BJ (cell line): ENCODE results near the gene ACOXL. TPM values are rescaled to one million over a fixed set of nuclear protein-coding genes. Genes with fewer than 3 reads are reported as not detected.

ENCODE experiments used
- CTCF ChIA-PET: fragments of 350-600 bp; formaldehyde crosslinking; extraction: SDS; loops from one replicate; lab custom pipeline; 2021; ENCODE audit warnings: antibody characterized with exemption, inconsistent platforms; lab: Yijun Ruan, JAX
- POLR2A ChIA-PET: fragments of 300-600 bp; sonication (Branson Sonifier 250); formaldehyde crosslinking; extraction: SDS; loops from one replicate; lab custom pipeline; 2021; ENCODE audit warnings: antibody characterized with exemption; lab: Charles Lee
- DNase-seq: peaks from one replicate; pipeline ENCODE4 v3.0.0-alpha.2; 2011; ENCODE audit warnings: low read depth
- H3K27me3 ChIP-seq: 2 replicates; pipeline ENCODE4 v1.6.0; 2011; ENCODE audit warnings: low read length; ENCODE audit not compliant: control insufficient read depth, insufficient read depth
- H3K36me3 ChIP-seq: 2 replicates; pipeline ENCODE4 v1.5.1; 2011; ENCODE audit warnings: low read length; ENCODE audit not compliant: control insufficient read depth, insufficient read depth
- H3K4me3 ChIP-seq: 2 replicates; pipeline ENCODE4 v1.5.1; 2011; ENCODE audit warnings: low read depth, mild to moderate bottlenecking, control low read depth, low read length
- polyA plus RNA-seq: library from polyadenylated mRNA; depleted of rRNA; stranded (reverse); fragments of >200 nt; gene quantifications from 2 replicates; pipeline ENCODE4 v1.2.3, GENCODE V29; 2011
- TF ChIP-seq, protein P1 (sequence below): IDR thresholded peaks from 2 replicates; pipeline ENCODE4 v1.5.1; 2011; ENCODE audit warnings: low read depth, mild to moderate bottlenecking, control low read depth, inconsistent platforms, low read length, moderate library complexity; ENCODE audit not compliant: insufficient read depth

Gene ACOXL
- polyA plus RNA-seq, 1 experiment, result not detected

DNA sequence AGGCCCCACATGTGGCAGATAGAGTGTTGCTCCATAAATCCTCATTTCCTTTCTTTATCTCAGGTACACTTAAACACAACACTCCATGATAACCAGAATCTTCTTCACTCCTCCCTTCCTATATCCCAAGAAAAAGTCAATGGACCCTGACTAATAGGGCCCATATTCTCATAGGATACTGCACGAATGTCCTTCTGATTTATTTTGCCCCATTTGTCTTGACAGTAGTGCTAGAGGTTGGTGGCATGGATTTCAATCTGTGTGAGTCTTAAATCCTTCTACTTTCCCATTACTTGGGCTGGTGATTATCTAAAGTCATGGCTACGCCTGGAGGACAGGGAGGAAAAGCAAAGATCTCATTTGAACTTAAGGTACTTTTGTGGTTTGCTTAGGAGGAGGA is 156.0 kb downstream of the ACOXL start:
- TF ChIP-seq, protein P1, sequence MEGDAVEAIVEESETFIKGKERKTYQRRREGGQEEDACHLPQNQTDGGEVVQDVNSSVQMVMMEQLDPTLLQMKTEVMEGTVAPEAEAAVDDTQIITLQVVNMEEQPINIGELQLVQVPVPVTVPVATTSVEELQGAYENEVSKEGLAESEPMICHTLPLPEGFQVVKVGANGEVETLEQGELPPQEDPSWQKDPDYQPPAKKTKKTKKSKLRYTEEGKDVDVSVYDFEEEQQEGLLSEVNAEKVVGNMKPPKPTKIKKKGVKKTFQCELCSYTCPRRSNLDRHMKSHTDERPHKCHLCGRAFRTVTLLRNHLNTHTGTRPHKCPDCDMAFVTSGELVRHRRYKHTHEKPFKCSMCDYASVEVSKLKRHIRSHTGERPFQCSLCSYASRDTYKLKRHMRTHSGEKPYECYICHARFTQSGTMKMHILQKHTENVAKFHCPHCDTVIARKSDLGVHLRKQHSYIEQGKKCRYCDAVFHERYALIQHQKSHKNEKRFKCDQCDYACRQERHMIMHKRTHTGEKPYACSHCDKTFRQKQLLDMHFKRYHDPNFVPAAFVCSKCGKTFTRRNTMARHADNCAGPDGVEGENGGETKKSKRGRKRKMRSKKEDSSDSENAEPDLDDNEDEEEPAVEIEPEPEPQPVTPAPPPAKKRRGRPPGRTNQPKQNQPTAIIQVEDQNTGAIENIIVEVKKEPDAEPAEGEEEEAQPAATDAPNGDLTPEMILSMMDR, result no peak
- H3K4me3 ChIP-seq, result no peak overlapping the region
- ChIA-PET CTCF (no interaction called here), POLR2A (no interaction called here)
- no peaks in the 10 kb centered on the region for H3K36me3 ChIP-seq
- H3K27me3 ChIP-seq, result peaks cover 2% of the 10 kb centered on the region; the same call in 1 of the 2 replicates
- no peak for DNase-seq

DNA sequence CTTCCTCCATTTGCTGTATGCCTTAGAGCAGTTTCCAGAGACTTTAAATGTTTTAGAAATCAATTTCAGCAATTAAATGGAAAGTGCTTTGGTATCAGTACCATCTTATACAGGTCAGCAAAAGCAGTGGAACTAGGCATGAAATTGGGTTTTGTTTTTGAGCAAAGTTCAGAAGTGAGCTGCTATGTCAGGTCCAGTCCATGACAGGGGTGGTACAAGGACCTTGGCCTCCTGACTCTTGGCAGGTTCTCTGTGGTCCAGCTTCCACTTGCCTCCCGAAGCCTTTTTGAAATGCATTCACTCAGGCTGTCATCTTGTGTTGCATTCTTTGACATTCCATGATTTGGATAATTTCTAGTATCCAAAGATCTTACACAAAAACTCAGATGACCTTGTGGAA is 159.3 kb downstream of the ACOXL start:
- DNase-seq, result no peak
- no peaks in the 10 kb centered on the region for H3K36me3 ChIP-seq
- no peak overlapping the region for H3K4me3 ChIP-seq
- CTCF ChIA-PET, result no interaction called here
- POLR2A ChIA-PET, result no interaction called here
- peaks cover 2% of the 10 kb centered on the region for H3K27me3 ChIP-seq
- TF ChIP-seq, protein P1, result no peak

DNA sequence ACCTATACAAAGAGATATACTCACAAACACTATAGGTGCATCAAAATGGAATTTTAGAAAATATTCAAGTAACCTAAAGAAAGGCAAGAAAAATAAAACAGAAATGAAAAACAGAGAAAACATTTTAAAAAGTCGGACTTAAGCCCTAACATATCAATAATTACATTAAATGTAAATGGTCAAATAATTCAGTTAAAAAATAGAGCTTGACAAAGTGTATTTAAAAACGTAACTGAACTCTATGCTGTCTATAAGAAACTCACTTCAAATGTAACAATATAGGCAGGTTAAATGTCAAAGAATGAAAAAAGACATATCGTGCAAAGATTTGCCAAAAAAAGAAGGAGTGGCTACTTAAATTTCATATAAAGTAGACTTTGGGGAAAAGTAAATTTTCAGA is 163.9 kb downstream of the ACOXL start:
- ChIA-PET POLR2A (no interaction called here), CTCF (no interaction called here)
- H3K27me3 ChIP-seq, result peaks cover 2% of the 10 kb centered on the region; the same call in 1 of the 2 replicates
- TF ChIP-seq, protein P1, result no peak
- no peak for DNase-seq
- no peak overlapping the region for H3K4me3 ChIP-seq
- H3K36me3 ChIP-seq, result no peaks in the 10 kb centered on the region

DNA sequence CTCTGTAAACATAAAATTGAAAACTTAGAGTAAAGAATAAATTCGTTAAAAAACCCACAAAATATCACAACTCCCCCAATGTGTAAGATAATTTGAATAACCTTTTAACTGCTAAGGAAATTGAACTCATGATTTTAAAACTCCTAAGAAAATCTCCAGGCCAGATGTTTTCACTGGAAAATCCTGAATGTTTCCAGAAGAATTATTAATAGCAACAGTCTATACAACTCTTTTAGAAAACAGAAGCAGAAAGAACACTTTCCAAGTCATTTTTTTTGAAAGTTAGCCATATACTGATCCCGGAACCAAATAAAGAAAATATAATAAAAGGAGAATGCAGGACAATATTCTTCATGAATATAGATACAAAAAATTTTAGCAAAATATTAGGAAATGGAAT is 165.6 kb downstream of the ACOXL start:
- TF ChIP-seq, protein P1, result no peak
- H3K4me3 ChIP-seq, result no peak overlapping the region
- POLR2A ChIA-PET, result no interaction called here
- DNase-seq, result no peak
- peaks cover 2% of the 10 kb centered on the region; the same call in 1 of the 2 replicates for H3K27me3 ChIP-seq
- CTCF ChIA-PET, result no interaction called here
- H3K36me3 ChIP-seq, result no peaks in the 10 kb centered on the region

DNA sequence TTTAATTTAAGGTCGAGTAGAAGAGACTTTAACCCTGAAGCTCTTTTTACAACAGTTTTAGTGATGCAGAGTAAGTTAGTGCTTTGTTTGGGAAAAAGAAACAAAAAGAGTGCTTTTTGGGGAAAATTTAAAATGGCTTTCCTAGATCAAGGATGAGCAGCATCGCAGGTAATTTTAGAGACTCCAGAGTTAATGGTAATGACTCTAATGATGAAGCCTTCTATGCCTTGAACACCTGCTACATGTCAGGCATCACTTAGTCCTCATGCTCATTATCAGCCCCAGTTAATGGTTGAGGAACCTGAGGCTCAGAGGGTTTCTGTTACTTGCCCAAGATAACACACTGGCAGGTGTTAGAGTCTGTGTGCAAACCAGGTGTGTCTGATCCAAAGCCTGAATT is 167.8 kb downstream of the ACOXL start:
- TF ChIP-seq, protein P1, result no peak
- 0 out of 2 replicates have a peak, but pooled peaks cover 2% of the 10 kb centered on the region for H3K27me3 ChIP-seq
- no peak overlapping the region for H3K4me3 ChIP-seq
- H3K36me3 ChIP-seq, result no peaks in the 10 kb centered on the region
- CTCF ChIA-PET, result no interaction called here
- DNase-seq, result no peak
- POLR2A ChIA-PET, result no interaction called here
